WTC11 (cell line): Measurements from ENCODE around the gene OPRL1. TPM values are rescaled to one million over a fixed set of nuclear protein-coding genes. Genes with fewer than 3 reads are reported as not detected.

ENCODE experiments used
- ATAC-seq: fragments of 200-7000 bp; cut with Tn5 transposase; 2 replicates; pipeline ENCODE4 v1.10.0; 2021; ENCODE audit warnings: mild to moderate bottlenecking, moderate library complexity
- CTCF ChIA-PET: fragments of 300-600 bp; sonication (Branson Sonifier 250); formaldehyde crosslinking; loops from one replicate; lab custom pipeline; 2021; ENCODE audit warnings: antibody characterized with exemption; lab: Charles Lee
- POLR2A ChIA-PET: fragments of 350-600 bp; sonication (Branson Sonifier 250); formaldehyde crosslinking; loops from one replicate; lab custom pipeline; 2021; ENCODE audit warnings: antibody characterized with exemption; lab: Charles Lee
- DNase-seq: peaks from one replicate; pipeline ENCODE4 v3.0.0; 2021; ENCODE audit warnings: low spot score
- H3K27ac Mint-ChIP-seq: 2 replicates; pipeline ENCODE4 v1.8.0; 2021; ENCODE audit warnings: mixed read lengths
- H3K27me3 Mint-ChIP-seq: 2 replicates; pipeline ENCODE4 v1.8.0; 2021; ENCODE audit warnings: low read depth, mild to moderate bottlenecking, moderate library complexity, mixed read lengths
- H3K36me3 Mint-ChIP-seq: 2 replicates; pipeline ENCODE4 v1.8.0; 2021; ENCODE audit warnings: mixed read lengths
- H3K4me1 Mint-ChIP-seq: 2 replicates; pipeline ENCODE4 v1.8.0; 2022; ENCODE audit warnings: mixed read lengths
- H3K4me3 Mint-ChIP-seq: 2 replicates; pipeline ENCODE4 v1.8.0; 2021; ENCODE audit warnings: mild to moderate bottlenecking, moderate library complexity, mixed read lengths
- H3K9me3 Mint-ChIP-seq: 2 replicates; pipeline ENCODE4 v1.8.0; 2021; ENCODE audit warnings: mixed read lengths
- AFF4 ChIP-seq: sonication (generic); formaldehyde crosslinking; IDR thresholded peaks from 2 replicates; pipeline ENCODE4 v1.8.1; 2023; ENCODE audit warnings: mild to moderate bottlenecking, missing genetic modification reagents, borderline replicate concordance
- CREB1 ChIP-seq: sonication (generic); formaldehyde crosslinking; IDR thresholded peaks from 2 replicates; pipeline ENCODE4 v1.8.0; 2023; ENCODE audit warnings: mild to moderate bottlenecking, missing genetic modification reagents
- FOXP1 ChIP-seq: sonication (generic); formaldehyde crosslinking; IDR thresholded peaks from 2 replicates; pipeline ENCODE4 v1.8.0; 2022; ENCODE audit warnings: missing genetic modification reagents, mild to moderate bottlenecking, moderate library complexity, borderline replicate concordance
- NR1H2 ChIP-seq: sonication (generic); formaldehyde crosslinking; IDR thresholded peaks from 2 replicates; pipeline ENCODE4 v1.9.0; 2021; ENCODE audit warnings: mild to moderate bottlenecking, moderate library complexity, missing genetic modification reagents
- OVOL2 ChIP-seq: fragments of 250-450 bp; sonication (Bioruptor Pico); IDR thresholded peaks from 2 replicates; pipeline ENCODE4 v1.9.0; 2021; ENCODE audit warnings: mild to moderate bottlenecking, borderline replicate concordance
- PRDM15 ChIP-seq: sonication (generic); formaldehyde crosslinking; IDR thresholded peaks from 2 replicates; pipeline ENCODE4 v1.8.0; 2022; ENCODE audit warnings: missing genetic modification reagents
- PREB ChIP-seq: sonication (generic); formaldehyde crosslinking; IDR thresholded peaks from 2 replicates; pipeline ENCODE4 v1.8.1; 2022; ENCODE audit warnings: mild to moderate bottlenecking, missing genetic modification reagents, moderate library complexity, borderline replicate concordance
- RELA ChIP-seq: sonication (generic); formaldehyde crosslinking; IDR thresholded peaks from 2 replicates; pipeline ENCODE4 v1.8.1; 2022; ENCODE audit warnings: missing genetic modification reagents, mild to moderate bottlenecking, borderline replicate concordance
- SMAD3 ChIP-seq: sonication (generic); formaldehyde crosslinking; IDR thresholded peaks from 2 replicates; pipeline ENCODE4 v1.8.0; 2022; ENCODE audit warnings: missing genetic modification reagents, mild to moderate bottlenecking, borderline replicate concordance
- USF2 ChIP-seq: sonication (generic); formaldehyde crosslinking; IDR thresholded peaks from 2 replicates; pipeline ENCODE4 v1.8.1; 2023; ENCODE audit warnings: mild to moderate bottlenecking, missing genetic modification reagents, moderate library complexity
- ZBTB43 ChIP-seq: sonication (generic); formaldehyde crosslinking; IDR thresholded peaks from 2 replicates; pipeline ENCODE4 v1.8.1; 2023; ENCODE audit warnings: mild to moderate bottlenecking, missing genetic modification reagents
- ZNF121 ChIP-seq: sonication (generic); formaldehyde crosslinking; IDR thresholded peaks from 2 replicates; pipeline ENCODE4 v1.8.0; 2023; ENCODE audit warnings: missing genetic modification reagents
- ZNF219 ChIP-seq: sonication (generic); formaldehyde crosslinking; IDR thresholded peaks from 2 replicates; pipeline ENCODE4 v1.8.0; 2023; ENCODE audit warnings: missing genetic modification reagents, mild to moderate bottlenecking, borderline replicate concordance
- ZNF232 ChIP-seq: sonication (generic); formaldehyde crosslinking; IDR thresholded peaks from 2 replicates; pipeline ENCODE4 v1.8.0; 2022; ENCODE audit warnings: mild to moderate bottlenecking, missing genetic modification reagents
- ZNF281 ChIP-seq: sonication (generic); formaldehyde crosslinking; IDR thresholded peaks from 2 replicates; pipeline ENCODE4 v1.8.0; 2023; ENCODE audit warnings: mild to moderate bottlenecking, missing genetic modification reagents
- ZNF423 ChIP-seq: fragments of 250-450 bp; sonication (Bioruptor Pico); IDR thresholded peaks from 2 replicates; pipeline ENCODE4 v2.1.2; 2022; ENCODE audit warnings: mild to moderate bottlenecking, moderate library complexity
- ZNF425 ChIP-seq: fragments of 250-450 bp; sonication (Bioruptor Pico); conservative IDR thresholded peaks from 2 replicates; pipeline ENCODE4 v1.9.0; 2021; ENCODE audit warnings: mild to moderate bottlenecking
- ZNF512 ChIP-seq: sonication (generic); formaldehyde crosslinking; IDR thresholded peaks from 2 replicates; pipeline ENCODE4 v1.8.1; 2022; ENCODE audit warnings: missing genetic modification reagents, borderline replicate concordance
- total RNA-seq: library from RNA; stranded (reverse); gene quantifications from 3 replicates; pipeline ENCODE4 v1.2.3, GENCODE V29; 2021

OPRL1 gene
- total RNA-seq, 1 experiment from 2014 or later: 2.0 TPM

- Mint-ChIP-seq H3K4me1 (peaks cover 26% of the 10 kb centered on the region), H3K27ac (no peak overlapping the region), H3K36me3 (no peaks in the 10 kb centered on the region), H3K4me3 (no peak overlapping the region), H3K9me3 (no peaks in the 10 kb centered on the region), H3K27me3 (peaks cover 2% of the 10 kb centered on the region; the same call in 1 of the 2 replicates)
- DNase-seq: no peak
- CTCF ChIA-PET: interaction anchor here (0.7 to 2.2 kb wide), 4 partner anchors 14 to 51 kb away, joined by 3 to 12 read pairs (median 8); no protein-coding TSS in a partner anchor
- POLR2A ChIA-PET: no interaction called here
- ATAC-seq: no peak
- TF ChIP-seq ZNF425 (CRISPR knock-in tag): no peak
- TF ChIP-seq OVOL2 (CRISPR knock-in tag): no peak
- TF ChIP-seq AFF4: no peak
- no peak for TF ChIP-seq RELA (CRISPR knock-in tag)
- TF ChIP-seq CREB1 (CRISPR knock-in tag): no peak
- TF ChIP-seq ZNF512 (CRISPR knock-in tag): no peak
- no peak for TF ChIP-seq ZNF281 (CRISPR knock-in tag)
- no peak for TF ChIP-seq NR1H2 (CRISPR knock-in tag)
- no peak for TF ChIP-seq ZNF232 (CRISPR knock-in tag)
- no peak for TF ChIP-seq ZNF121 (CRISPR knock-in tag)
- TF ChIP-seq ZBTB43: no peak
- no peak for TF ChIP-seq ZNF423 (CRISPR knock-in tag)
- TF ChIP-seq PREB (CRISPR knock-in tag): no peak
- no peak for TF ChIP-seq PRDM15 (CRISPR knock-in tag)
- TF ChIP-seq USF2: no peak
- no peak for TF ChIP-seq FOXP1 (CRISPR knock-in tag)
- no peak for TF ChIP-seq ZNF219 (CRISPR knock-in tag)
- TF ChIP-seq SMAD3: no peak
Measured at GRCh38 chr20:64068386-64069208, 11.3 kb upstream of the OPRL1 start.
